ENCODE results near the gene BRINP3.

- TF ChIP-seq CTCF (conservative IDR thresholded peaks at IDR 0.05; ENCODE audit: low read depth, low read length) (no peak), EZH2 (IDR thresholded peaks at IDR 0.05; ENCODE audit: borderline replicate concordance, low read depth, low read length, poor library complexity, severe bottlenecking) (no peak)
Observed at GRCh38 chr1:190176776-190177175, 300.9 kb downstream of the BRINP3 start.
